ENCODE results near the gene GOLGA2.

GRCh38 chr9:128321343-128321742, 45.5 kb upstream of the GOLGA2 start:
- TF ChIP-seq CTCF (IDR thresholded peaks at IDR 0.05), result no peak
- no peak for TF ChIP-seq POLR2A (IDR thresholded peaks at IDR 0.05)
